H1 (cell line): Measurements from ENCODE around the gene CELF2. TPM values are rescaled to one million over a fixed set of nuclear protein-coding genes. Genes with fewer than 3 reads are reported as not detected.

Experiments
- CTCF ChIA-PET: fragments of 300-600 bp; sonication (Branson Sonifier 250); formaldehyde crosslinking; loops from one replicate; lab custom pipeline; 2021; ENCODE audit not compliant: partially characterized antibody; lab: Charles Lee
- POLR2A ChIA-PET: fragments of 300-600 bp; sonication (Branson Sonifier 250); formaldehyde crosslinking; loops from one replicate; lab custom pipeline; 2021; ENCODE audit warnings: inconsistent platforms; ENCODE audit not compliant: partially characterized antibody; lab: Charles Lee
- DNase-seq, 2 experiments: peaks; one replicate each; pipeline versions ENCODE4 v3.0.0 to v3.0.0-alpha.2; 2010 to 2022; ENCODE audit warnings: low spot score in 2 of 2, low read depth in 1 of 2, mixed read lengths in 1 of 2
- FAIRE-seq: peaks from 2 replicates; lab custom pipeline; 2011; peaks lifted over from hg19 to GRCh38; lab: Jason Lieb, UNC
- H2AFZ ChIP-seq: 2 replicates; pipeline ENCODE4 v1.8.1; 2012; ENCODE audit warnings: low read length, inconsistent platforms
- H2AK5ac ChIP-seq: 2 replicates; pipeline ENCODE4 v1.6.1; 2013; ENCODE audit warnings: low read depth, low read length
- H2BK120ac ChIP-seq: replicated peaks from 2 replicates; pipeline ENCODE3; 2013; ENCODE audit warnings: low read depth, low read length, inconsistent platforms
- H2BK12ac ChIP-seq: 2 replicates; pipeline ENCODE4 v1.6.1; 2013; ENCODE audit warnings: low read depth, low read length
- H2BK15ac ChIP-seq: 2 replicates; pipeline ENCODE4 v1.6.1; 2013; ENCODE audit warnings: low read length
- H2BK20ac ChIP-seq: 2 replicates; pipeline ENCODE4 v1.6.1; 2013; ENCODE audit warnings: low read length
- H2BK5ac ChIP-seq: 2 replicates; pipeline ENCODE4 v1.6.1; 2013; ENCODE audit warnings: low read depth, low read length
- H3K14ac ChIP-seq: 2 replicates; pipeline ENCODE4 v1.6.1; 2013; ENCODE audit warnings: inconsistent platforms; ENCODE audit not compliant: insufficient read length
- H3K18ac ChIP-seq: 2 replicates; pipeline ENCODE4 v1.6.1; 2013; ENCODE audit warnings: low read length; ENCODE audit errors: extremely low read depth
- H3K23ac ChIP-seq: 2 replicates; pipeline ENCODE4 v1.6.1; 2013; ENCODE audit warnings: inconsistent platforms; ENCODE audit not compliant: insufficient read length
- H3K23me2 ChIP-seq: 2 replicates; pipeline ENCODE4 v1.6.1; 2013; ENCODE audit warnings: low read depth, low read length
- H3K27ac ChIP-seq: 2 replicates; pipeline ENCODE4 v1.6.1; 2011; ENCODE audit warnings: low read depth, low read length, inconsistent platforms
- H3K27me3 ChIP-seq, 4 experiments: replicated peaks in 1 of 4; 1 replicate in 1 of 4; 2 replicates in 3 of 4; pipeline versions ENCODE4 v1.6.1 to v1.8.1; 2011 to 2013; ENCODE audit warnings: low read length in 3 of 4, mild to moderate bottlenecking in 3 of 4, inconsistent platforms in 2 of 4, mixed read lengths in 2 of 4, moderate library complexity in 1 of 4; ENCODE audit not compliant: control insufficient read depth in 3 of 4, insufficient read depth in 3 of 4; ENCODE audit errors: extremely low read depth in 1 of 4
- H3K36me3 ChIP-seq, 4 experiments: 2 replicates each; pipeline versions ENCODE4 v1.6.1 to v1.8.1; 2011 to 2013; ENCODE audit warnings: mild to moderate bottlenecking in 4 of 4, low read length in 3 of 4, moderate library complexity in 2 of 4, control low read depth in 1 of 4, inconsistent platforms in 1 of 4; ENCODE audit not compliant: insufficient read depth in 4 of 4, control insufficient read depth in 2 of 4
- H3K4ac ChIP-seq: replicated peaks from 2 replicates; pipeline ENCODE3; 2013; ENCODE audit warnings: low read length, low read depth, mixed read lengths, inconsistent platforms; ENCODE audit not compliant: insufficient read length
- H3K4me1 ChIP-seq, 4 experiments: replicated peaks in 1 of 4; 1 replicate in 1 of 4; 2 replicates in 3 of 4; pipeline versions ENCODE4 v1.6.1 to v1.8.1; 2011 to 2013; ENCODE audit warnings: low read length in 3 of 4, inconsistent platforms in 2 of 4, mixed read lengths in 1 of 4; ENCODE audit not compliant: insufficient read depth in 4 of 4, control insufficient read depth in 3 of 4
- H3K4me2 ChIP-seq, 2 experiments: 2 replicates each; pipeline versions ENCODE4 v1.6.1 to v1.8.1; 2011 to 2013; ENCODE audit warnings: low read depth in 2 of 2, low read length in 2 of 2, control low read depth in 1 of 2, inconsistent platforms in 1 of 2, mild to moderate bottlenecking in 1 of 2; ENCODE audit not compliant: insufficient read depth in 1 of 2
- H3K4me3 ChIP-seq, 4 experiments: fragments of 200-600, 300-600 bp in 1 of 4; sonication (generic), shearing (Covaris generic), sonication (Bioruptor Twin) in 1 of 4; 2 replicates each; pipeline versions ENCODE4 v1.5.1 to v1.8.1; 2011 to 2016; ENCODE audit warnings: low read length in 4 of 4, low read depth in 3 of 4, control low read depth in 2 of 4, inconsistent platforms in 2 of 4, mild to moderate bottlenecking in 2 of 4, mixed read lengths in 1 of 4, moderate library complexity in 1 of 4; ENCODE audit not compliant: insufficient read depth in 2 of 4; ENCODE audit errors: extremely low read depth in 1 of 4
- H3K56ac ChIP-seq: replicated peaks from 2 replicates; pipeline ENCODE3; 2013; ENCODE audit warnings: low read depth, mild to moderate bottlenecking, mixed read lengths, low read length, inconsistent platforms; ENCODE audit not compliant: insufficient read length
- H3K79me1 ChIP-seq: 2 replicates; pipeline ENCODE4 v1.6.1; 2013; ENCODE audit warnings: low read depth, low read length, control low read depth
- H3K79me2 ChIP-seq, 2 experiments: 2 replicates each; pipeline versions ENCODE4 v1.6.1 to v1.8.1; 2012 to 2013; ENCODE audit warnings: low read length in 2 of 2, mild to moderate bottlenecking in 2 of 2, inconsistent platforms in 1 of 2; ENCODE audit not compliant: insufficient read depth in 2 of 2, control insufficient read depth in 1 of 2
- H3K9ac ChIP-seq, 4 experiments: replicated peaks in 1 of 4; 1 replicate in 1 of 4; 2 replicates in 3 of 4; pipeline versions ENCODE4 v1.6.1 to v1.8.1; 2011 to 2013; ENCODE audit warnings: low read depth in 3 of 4, low read length in 3 of 4, control low read depth in 2 of 4, mild to moderate bottlenecking in 2 of 4, moderate library complexity in 2 of 4, inconsistent platforms in 1 of 4; ENCODE audit errors: extremely low read depth in 1 of 4
- H3K9me3 ChIP-seq, 2 experiments: 2 replicates each; pipeline versions ENCODE4 v1.6.1 to v1.8.1; 2012 to 2013; ENCODE audit warnings: mild to moderate bottlenecking in 2 of 2, moderate library complexity in 2 of 2, control low read depth in 1 of 2, inconsistent platforms in 1 of 2, low read depth in 1 of 2, low read length in 1 of 2, mixed read lengths in 1 of 2; ENCODE audit not compliant: insufficient read depth in 2 of 2
- H4K20me1 ChIP-seq, 2 experiments: replicated peaks in 1 of 2; 2 replicates each; pipeline versions ENCODE3 to v1.8.1; 2011 to 2013; ENCODE audit warnings: inconsistent platforms in 2 of 2, low read length in 2 of 2, mild to moderate bottlenecking in 1 of 2; ENCODE audit not compliant: insufficient read depth in 2 of 2, control insufficient read depth in 1 of 2
- H4K5ac ChIP-seq: 2 replicates; pipeline ENCODE4 v1.6.1; 2013; ENCODE audit warnings: low read length, low read depth, mixed read lengths, inconsistent platforms; ENCODE audit not compliant: insufficient read length
- H4K8ac ChIP-seq: 2 replicates; pipeline ENCODE4 v1.8.0; 2013; ENCODE audit warnings: mild to moderate bottlenecking, moderate library complexity, low read length, inconsistent platforms; ENCODE audit not compliant: insufficient read depth; ENCODE audit errors: extremely low read depth
- H4K91ac ChIP-seq: replicated peaks from 2 replicates; pipeline ENCODE3; 2013; ENCODE audit warnings: low read length, mixed read lengths, inconsistent platforms; ENCODE audit not compliant: insufficient read length
- PHF8 ChIP-seq: fragments of 200-600 bp; sonication (generic); conservative IDR thresholded peaks from 2 replicates; pipeline ENCODE4 v1.7.1; 2012; ENCODE audit warnings: low read depth, mild to moderate bottlenecking, inconsistent platforms, low read length, moderate library complexity
- WGBS, 2 experiments: shearing (Covaris generic) in 1 of 2; methylation state at CpG; one replicate each; pipeline versions ENCODE4 v1.1.6 to v1.1.7; 2013 to 2015; ENCODE audit warnings: low lambda C conversion rate in 2 of 2, mixed read lengths in 2 of 2, inconsistent platforms in 1 of 2, low coverage in 1 of 2, missing lambda C conversion rate in 1 of 2; ENCODE audit not compliant: insufficient replicate concordance in 2 of 2, insufficient coverage in 1 of 2, insufficient read length in 1 of 2; ENCODE audit errors: extremely low coverage in 1 of 2, missing lambda C conversion rate in 1 of 2; 5-methylcytosine and 5-hydroxymethylcytosine counted together
- polyA plus RNA-seq, 7 experiments: library from polyadenylated mRNA; depleted of rRNA in 3 of 7; stranded (reverse) in 5 of 7; unstranded in 2 of 7; fragments of >200 nt in 5 of 7; fragments of 200-250 nt in 2 of 7; gene quantifications; 1 replicate in 5 of 7; 2 replicates in 1 of 7; 4 replicates in 1 of 7; pipeline versions ENCODE4 v1.2.1 to v1.2.3, GENCODE V29; 2011 to 2013; ENCODE audit warnings: missing spikeins in 2 of 7, mixed read lengths in 2 of 7
- total RNA-seq: library from RNA; stranded (reverse); fragmentation: NEBNext Ultra II Directional; extraction: Animal tissue kit (Norgen Biotek cat#: 25700); gene quantifications from 2 replicates; pipeline ENCODE4 v1.2.1, GENCODE V29; 2021

Gene CELF2
- total and polyA plus RNA-seq, 2 of the 8 experiments (the other 6 are each of a cell fraction or from before 2014, with no cell fraction given): 18.3 to 22.7 TPM

GRCh38 chr10:11295492-11295891 lies 277.8 kb downstream of the CELF2 start:
- H3K56ac ChIP-seq: no peak overlapping the region
- H3K14ac ChIP-seq: no peak overlapping the region
- H3K79me1 ChIP-seq: no peaks in the 10 kb centered on the region
- H2BK12ac ChIP-seq: no peak overlapping the region
- FAIRE-seq (no peak), DNase-seq (no peak)
- no peak overlapping the region for H4K91ac ChIP-seq
- H3K9ac ChIP-seq: no peak overlapping the region
- no peak overlapping the region for H2BK5ac ChIP-seq
- H4K8ac ChIP-seq: no peak overlapping the region
- no peak overlapping the region for H2AK5ac ChIP-seq
- ChIA-PET CTCF (no interaction called here), POLR2A (no interaction called here)
- no peak overlapping the region for H2AFZ ChIP-seq
- H3K36me3 ChIP-seq: no peaks in the 10 kb centered on the region
- H3K23me2 ChIP-seq: no peaks in the 10 kb centered on the region
- TF ChIP-seq PHF8: no peak
- 89% methylated on average over 3 of the region's 3 CpGs; no CpG with 5 or more reads in 1 of the 2 experiments for WGBS, 2 experiments
- H3K23ac ChIP-seq: no peak overlapping the region
- no peak overlapping the region for H2BK120ac ChIP-seq
- no peak overlapping the region for H4K5ac ChIP-seq
- no peak overlapping the region for H2BK15ac ChIP-seq
- H3K4me3 ChIP-seq: no peak overlapping the region
- H3K4me1 ChIP-seq: peaks cover 0 to 3% (median 1%) of the 10 kb centered on the region in 4 experiments; a peak in 2 of 7 replicates
- H3K79me2 ChIP-seq: no peaks in the 10 kb centered on the region
- H3K27me3 ChIP-seq: no peaks in the 10 kb centered on the region
- H3K9me3 ChIP-seq: no peaks in the 10 kb centered on the region
- H2BK20ac ChIP-seq: no peak overlapping the region
- H3K4ac ChIP-seq: no peak overlapping the region
- no peak overlapping the region for H3K4me2 ChIP-seq
- no peaks in the 10 kb centered on the region for H4K20me1 ChIP-seq
- no peak overlapping the region for H3K27ac ChIP-seq
- no peak overlapping the region for H3K18ac ChIP-seq
